Effector CD8-positive, alpha-beta T cell (primary cell): ENCODE results near the gene PPP2R2C.

Source experiments
- DNase-seq: peaks from one replicate; lab custom pipeline; 2025; lab: John Stamatoyannopoulos, UW

Gene PPP2R2C

DNA sequence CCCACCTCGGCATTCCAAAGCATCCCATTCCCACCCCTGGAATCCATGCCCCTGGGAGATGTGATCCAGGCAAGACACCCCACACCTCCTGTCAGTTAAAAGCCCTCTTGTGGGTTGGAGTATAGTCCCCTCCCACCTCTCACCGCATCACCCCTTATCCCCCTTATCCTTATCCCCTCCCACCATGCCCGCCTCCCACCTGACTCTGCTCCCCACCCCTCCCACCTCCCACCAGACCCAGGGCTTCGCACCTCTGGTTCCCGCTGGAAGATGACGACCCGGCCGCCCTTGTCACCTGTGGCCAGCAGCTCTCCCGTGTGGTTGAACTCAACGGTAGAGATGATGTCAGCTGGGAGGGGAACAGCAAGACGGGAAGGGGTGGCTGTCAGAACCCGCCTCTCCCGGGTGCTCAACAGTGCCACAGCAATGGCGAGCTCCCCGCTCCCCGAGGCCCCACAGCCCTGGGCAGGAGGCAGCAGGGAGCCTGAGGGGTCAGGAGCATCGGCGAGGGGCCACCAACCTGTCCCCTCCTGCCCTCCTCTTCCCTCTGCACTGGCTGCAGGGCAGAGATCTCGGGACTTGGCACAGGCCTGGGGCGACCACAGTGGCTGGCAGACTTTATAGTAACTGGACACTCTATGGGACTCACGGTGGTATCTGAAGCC is 91.5 kb downstream of the PPP2R2C start:
- DNase-seq = no peak

GRCh38 chr4:6379767-6380745 is 92.4 kb downstream of the PPP2R2C start:
- DNase-seq = no peak

- no peak for DNase-seq
Observed at GRCh38 chr4:6378493-6379445, 93.6 kb downstream of the PPP2R2C start.

DNA sequence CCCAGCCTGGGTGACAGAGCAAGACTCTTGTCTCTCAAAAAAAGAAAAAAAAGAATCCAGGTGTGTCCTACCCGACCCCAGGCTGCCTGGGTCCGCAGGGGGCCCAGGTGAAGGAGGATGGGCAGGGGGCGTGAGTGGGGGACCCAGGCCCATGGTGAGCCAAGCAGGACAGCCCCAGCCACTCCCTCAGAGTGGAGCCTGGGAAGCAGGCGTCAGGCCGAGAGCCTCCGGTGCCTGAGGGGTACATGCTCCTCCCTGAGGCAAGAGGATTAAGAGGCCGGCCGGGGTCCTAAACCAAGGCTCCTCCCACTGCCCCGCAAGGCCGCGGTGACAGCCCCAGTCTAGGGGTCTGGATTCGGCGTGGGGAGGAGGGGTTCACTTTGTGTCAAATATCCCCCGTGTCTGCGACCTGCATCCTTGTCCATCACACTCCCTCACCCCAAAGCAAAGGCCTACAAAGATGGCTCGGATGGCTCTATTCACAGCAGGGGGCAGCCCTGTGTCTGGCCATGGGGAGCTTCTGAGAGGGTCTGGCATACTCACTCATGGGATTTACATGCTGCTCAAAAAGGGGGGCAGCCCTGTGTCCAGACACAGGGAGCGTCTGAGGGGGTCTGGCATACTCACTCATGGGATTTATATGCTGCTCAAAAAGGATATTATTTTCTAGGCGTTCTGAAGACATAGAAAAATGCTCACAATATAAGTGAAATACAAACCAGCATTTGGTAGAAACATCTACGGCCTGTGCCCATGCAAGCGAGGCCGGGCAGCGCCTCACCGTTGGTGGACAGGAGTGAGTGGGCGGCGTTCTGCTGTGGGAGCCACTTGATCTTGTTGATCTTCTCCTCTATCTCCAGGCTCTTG is 94.6 kb downstream of the PPP2R2C start:
- no peak for DNase-seq

- DNase-seq = no peak
Observed at GRCh38 chr4:6375620-6376295, 96.7 kb downstream of the PPP2R2C start.

- DNase-seq = no peak
Observed at GRCh38 chr4:6374575-6374974, 97.8 kb downstream of the PPP2R2C start.

GRCh38 chr4:6373541-6374410 is 98.6 kb downstream of the PPP2R2C start:
- DNase-seq = no peak

- DNase-seq = no peak
Observed at GRCh38 chr4:6372649-6373525, 99.5 kb downstream of the PPP2R2C start.

GRCh38 chr4:6371812-6372211 is 100.6 kb downstream of the PPP2R2C start:
- DNase-seq = no peak

DNA sequence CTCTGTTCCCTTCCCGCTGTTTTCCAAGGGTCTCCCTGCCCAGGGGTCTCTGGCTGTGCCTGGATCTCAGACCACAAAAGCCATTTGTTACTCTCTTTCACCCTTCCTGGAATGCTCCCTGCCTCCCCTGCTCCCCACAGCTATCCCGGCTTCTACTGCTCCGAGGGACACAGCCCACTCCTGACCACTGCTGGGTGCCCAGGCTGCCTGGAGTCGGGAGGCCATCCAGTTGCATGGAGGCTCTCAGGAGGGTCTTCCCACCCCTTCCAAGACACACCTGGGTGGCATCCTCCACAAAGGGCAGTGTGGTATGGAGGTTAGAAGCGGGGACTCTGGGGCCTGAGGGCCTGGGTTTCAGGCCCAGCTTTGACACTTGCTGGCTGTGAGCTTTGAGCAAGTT is 101.1 kb downstream of the PPP2R2C start:
- no peak for DNase-seq

DNA sequence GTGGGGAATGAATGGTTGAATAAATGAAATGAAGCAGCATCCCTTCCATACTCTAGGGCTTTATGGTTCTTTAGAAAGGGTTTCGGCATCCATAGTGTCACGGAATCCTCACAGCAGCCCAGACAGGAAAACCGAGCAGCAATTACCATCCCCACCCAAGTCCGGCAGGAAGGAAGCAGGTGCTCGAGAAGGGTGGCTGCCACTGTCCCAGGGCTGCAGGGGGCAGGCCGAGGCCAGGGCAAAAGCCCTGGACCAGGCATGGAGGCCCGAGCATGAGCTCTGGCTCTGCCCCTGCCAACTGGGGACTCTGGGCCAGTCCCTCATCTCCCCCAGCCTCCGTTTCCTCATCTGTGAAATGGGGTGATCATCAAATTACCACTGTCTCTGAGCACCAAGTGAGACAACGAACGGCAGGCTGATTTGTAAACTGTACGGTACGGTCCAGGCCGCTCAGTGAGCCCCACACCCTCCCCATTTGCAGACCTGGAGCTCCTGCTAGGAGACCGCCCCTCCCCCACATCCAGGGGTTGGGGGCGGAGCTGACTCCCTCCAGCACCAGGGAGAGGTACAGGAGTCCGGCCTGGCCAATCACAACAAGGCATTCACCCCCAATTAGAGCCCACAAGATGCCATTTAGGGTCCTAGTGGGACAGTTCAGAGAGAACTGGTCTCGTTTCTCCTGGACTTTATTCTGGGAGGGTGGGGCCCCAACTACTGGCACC is 102.3 kb downstream of the PPP2R2C start:
- DNase-seq = no peak

DNA sequence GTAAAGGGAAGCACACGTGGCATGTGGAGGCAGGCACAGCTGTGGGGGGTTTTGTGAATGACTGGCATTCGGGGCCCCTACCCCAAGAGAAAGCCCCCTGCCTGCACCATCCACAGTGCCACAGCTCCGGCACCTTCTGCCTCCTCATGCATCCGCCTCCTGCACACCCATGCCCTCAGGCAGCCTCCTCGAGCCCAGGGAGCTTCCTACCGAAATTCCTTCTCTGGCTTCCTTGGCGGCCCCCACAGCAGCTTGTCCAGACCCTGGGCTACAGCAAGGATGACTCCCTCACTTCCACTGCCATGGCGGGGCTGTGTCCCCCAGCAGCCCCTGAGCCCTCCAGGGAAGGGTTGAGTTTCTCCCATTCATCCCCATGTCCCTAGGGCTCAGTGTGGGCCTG is 102.9 kb downstream of the PPP2R2C start:
- DNase-seq = no peak

DNA sequence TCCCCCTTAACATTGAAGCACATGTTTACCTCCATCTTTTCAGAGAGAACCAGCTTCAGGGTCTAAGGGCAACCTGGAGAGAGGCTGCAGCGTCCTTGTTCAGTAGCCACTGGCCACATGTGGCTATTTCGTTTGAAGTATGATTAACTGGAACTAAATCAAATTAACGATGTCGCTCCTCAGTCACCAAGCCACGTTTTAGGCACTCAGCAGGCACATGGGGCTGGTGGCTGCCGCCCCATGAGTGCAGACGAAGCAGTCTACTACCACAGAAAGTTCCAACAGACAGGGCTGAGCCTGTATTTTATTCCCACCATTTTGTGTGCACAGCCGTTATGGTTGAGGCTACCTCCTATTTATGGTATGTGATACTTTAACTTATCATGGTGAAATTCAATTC is 103.4 kb downstream of the PPP2R2C start:
- no peak for DNase-seq

- no peak for DNase-seq
Observed at GRCh38 chr4:6368601-6369000, 103.8 kb downstream of the PPP2R2C start.

- DNase-seq = no peak
Observed at GRCh38 chr4:6368096-6368495, 104.3 kb downstream of the PPP2R2C start.

DNA sequence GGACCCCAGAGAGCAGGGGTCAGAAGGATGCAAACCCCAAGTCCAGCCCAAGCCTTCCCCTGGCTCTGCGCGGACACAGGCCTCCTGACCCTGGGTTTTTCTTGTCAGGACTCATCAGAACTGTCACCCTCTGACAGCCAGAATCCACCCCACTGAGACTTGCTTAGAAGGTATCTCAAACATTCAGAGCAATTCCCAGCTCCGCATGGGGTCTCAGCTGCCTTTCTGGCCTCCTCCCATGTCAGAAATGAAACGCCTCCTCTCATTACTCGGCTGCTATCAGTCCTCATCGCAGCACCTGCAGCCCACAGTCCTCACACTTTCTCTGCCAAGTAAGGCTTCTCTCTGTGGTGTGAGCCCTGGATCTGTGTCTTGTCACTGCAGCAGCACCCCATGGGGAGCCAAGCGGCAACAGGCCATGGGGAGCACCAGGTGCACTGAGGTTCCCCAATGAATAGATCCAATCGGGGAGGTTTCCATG is 105.0 kb downstream of the PPP2R2C start:
- no peak for DNase-seq

- DNase-seq = no peak
Observed at GRCh38 chr4:6366581-6366980, 105.8 kb downstream of the PPP2R2C start.
